GM19438 (cell line): ENCODE measurements around the gene MIDN.

Source experiments
- ATAC-seq: cut with Tn5 transposase; IDR thresholded peaks from one replicate; pipeline ENCODE4 v1.9.1; 2021; ENCODE audit warnings: low read depth; ENCODE audit not compliant: unreplicated experiment

Gene MIDN

DNA sequence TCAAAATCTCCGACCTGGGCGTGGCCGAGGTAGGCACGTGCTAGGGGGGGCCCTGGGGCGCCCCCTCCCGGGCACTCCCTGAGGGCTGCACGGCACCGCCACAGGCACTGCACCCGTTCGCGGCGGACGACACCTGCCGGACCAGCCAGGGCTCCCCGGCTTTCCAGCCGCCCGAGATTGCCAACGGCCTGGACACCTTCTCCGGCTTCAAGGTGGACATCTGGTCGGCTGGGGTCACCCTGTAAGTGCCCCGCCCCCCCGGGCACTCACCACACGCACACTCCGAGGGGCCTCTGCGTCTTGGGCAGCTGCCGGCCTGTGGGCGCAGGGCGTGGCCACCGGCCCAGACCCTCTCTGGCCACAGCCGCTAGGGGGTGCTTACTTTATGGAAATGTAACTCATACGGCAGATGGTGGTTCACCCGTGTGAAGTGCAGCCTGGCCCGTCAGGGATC, 27.9 kb upstream of the MIDN start:
- ATAC-seq: no peak

DNA sequence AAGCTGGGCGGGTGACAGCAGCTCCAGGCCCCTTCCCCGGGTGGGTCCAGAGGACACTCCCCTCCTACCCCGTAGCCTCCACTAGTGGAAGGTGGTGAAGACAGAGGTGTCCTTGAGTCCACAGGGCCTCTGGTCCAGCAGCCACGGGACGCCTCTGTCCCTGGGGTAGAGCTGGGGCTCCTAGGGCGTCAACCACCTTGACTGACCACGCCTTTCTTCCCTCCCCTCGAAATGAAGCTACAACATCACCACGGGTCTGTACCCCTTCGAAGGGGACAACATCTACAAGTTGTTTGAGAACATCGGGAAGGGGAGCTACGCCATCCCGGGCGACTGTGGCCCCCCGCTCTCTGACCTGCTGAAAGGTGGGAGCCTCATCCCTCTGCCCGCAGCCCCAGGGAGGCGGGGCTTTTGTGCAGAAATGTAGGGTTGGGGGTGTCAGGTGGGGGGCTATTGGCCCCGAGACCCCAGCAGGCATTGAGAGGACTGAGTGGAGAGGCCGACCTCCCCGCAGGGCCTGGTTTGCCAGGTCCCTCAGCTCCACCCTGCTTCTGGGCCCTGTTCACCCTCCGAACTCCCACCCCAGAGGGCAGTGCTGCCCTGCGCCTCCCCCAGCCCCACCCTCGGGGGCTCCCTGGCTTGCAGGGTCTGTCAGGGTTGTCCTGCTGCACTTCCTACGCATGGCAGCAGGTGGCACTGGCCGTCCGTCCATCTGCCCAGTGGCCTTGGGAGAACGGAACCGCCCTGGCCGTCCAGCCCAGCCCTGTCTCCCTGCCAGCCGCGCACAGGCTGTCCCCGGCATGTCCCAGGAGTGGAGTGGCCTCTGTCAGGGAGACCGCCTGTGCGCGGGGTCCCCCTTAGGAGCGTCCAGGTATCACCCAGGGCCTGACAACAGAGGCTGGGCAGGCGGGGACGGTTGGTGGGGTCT, 27.1 kb upstream of the MIDN start:
- no peak for ATAC-seq

DNA sequence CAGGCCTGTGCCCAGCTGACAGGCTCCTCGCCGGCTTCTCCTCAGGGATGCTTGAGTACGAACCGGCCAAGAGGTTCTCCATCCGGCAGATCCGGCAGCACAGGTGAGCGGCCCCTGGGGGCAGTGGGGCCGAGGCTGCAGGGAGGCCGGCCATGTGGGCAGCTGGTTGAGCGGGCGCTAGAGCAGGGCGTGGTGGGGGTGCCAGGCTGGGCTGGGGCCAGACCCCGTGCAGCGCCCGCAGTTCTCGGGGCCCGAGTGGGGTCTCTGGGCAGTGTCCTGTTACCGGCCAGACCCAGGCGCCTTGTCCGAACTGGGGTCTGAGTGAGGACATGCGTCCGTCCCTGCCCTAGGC, 26.5 kb upstream of the MIDN start:
- no peak for ATAC-seq

DNA sequence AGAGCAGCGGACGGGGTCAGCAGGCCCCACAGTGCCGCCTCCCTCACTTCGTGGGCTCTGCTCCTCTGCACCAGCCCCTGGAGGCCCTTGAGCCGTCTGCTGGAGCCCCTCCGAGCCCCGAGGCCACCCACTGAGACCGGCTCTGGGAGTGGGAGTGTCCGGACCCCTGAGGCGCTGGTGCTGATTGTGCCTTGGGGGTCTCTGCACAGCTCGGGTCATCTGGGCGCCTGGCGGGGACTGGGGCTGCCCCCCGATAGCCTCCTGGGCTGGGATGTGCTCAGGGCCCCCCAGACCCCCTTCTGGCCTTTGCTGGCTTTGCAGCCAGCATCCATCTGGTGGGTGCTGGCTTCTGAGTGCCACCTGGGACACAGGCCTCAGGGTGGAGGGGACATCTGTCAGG, 26.0 kb upstream of the MIDN start:
- no peak for ATAC-seq

DNA sequence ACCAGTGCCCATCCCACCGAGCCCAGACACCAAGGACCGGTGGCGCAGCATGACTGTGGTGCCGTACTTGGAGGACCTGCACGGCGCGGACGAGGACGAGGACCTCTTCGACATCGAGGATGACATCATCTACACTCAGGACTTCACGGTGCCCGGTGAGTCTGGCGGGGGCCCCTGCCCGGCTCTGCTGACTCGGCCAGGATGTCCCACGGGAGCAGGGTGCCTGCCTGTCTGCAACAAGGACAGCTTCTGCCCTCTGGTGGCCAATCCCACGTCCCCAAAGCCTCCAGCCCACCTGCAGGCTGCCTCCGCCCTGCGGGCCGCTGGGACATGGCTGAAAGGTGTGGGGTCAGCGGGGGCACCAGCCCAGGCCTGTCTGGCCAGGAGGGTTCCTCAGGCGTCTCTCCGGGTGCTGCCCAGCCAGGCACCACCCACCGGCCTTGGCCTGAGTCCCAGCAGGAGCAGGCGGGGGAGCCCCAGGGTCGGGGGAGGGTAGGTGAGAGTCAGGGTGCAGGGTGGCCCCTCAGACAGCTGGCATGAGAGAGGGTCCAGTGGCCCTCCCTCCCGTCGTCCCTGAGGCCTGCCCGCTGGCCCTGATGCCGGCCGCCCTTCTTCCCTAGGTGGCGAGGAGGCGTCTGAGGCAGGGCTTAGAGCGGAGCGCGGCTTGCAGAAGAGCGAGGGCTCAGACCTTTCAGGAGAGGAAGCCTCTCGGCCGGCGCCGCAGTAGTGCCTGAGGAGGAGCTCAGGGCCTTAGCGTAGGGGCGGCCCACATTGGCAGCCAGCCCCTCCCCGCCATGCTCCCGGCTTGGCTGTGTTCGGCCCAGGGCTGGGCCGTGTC, 25.1 kb upstream of the MIDN start:
- ATAC-seq: no peak

DNA sequence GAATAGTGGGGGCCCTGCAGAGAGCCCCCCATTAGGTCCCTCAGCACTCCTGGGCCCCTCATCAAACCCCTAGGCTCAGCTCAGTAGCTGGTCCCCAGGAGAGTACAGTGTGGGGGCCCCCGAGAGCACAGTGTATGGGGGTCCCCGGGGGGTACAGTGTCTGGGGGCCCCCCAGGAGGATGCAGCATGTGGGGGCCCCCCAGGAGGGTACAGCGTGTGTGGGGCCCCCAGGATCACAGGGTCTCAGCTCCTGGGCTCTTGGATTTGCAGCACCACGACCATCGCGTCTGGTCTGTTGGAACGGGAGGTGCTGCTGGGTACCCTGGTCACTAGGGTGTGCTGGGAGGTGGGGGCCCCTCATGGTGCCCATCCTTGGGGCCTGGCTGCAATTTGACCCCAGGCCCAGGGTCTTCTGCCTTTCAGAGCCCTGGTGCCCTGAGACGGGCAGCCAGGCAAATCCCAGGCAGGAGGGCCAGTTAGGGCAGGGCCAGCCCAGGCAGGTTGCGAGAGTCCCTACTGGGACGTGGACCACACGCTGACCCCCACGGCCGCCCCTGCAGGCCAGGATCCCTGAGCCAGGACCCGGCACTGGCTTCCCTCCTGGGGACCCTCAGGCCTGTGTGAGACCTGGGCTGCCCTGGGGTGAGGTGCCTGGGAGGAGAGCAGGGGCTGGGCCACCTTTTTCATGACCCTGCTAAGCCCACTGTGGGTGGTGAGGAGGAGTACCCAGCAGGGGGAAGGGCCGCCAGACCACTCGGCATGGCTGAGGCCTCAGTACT, 24.1 kb upstream of the MIDN start:
- ATAC-seq: no peak

DNA sequence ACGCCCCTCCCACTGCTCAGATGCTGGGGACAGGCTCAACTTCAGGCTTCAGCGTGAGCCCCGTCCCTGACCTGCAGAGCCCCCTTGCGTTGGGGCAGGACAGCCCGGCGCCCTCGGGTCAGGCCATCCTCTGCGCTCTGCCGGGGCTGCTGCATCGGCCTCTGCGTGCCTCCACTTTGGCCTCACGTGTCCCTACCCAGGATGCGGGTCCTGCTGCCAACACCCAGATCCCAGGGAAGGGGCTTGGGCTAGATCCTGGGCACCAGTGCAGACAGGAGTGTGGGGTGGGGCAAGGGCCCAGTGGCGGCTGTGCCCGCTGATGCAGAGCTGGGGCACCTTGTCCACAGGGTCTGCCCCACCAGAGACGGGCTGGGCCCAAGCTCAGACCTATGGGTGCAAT, 23.5 kb upstream of the MIDN start:
- ATAC-seq: no peak

DNA sequence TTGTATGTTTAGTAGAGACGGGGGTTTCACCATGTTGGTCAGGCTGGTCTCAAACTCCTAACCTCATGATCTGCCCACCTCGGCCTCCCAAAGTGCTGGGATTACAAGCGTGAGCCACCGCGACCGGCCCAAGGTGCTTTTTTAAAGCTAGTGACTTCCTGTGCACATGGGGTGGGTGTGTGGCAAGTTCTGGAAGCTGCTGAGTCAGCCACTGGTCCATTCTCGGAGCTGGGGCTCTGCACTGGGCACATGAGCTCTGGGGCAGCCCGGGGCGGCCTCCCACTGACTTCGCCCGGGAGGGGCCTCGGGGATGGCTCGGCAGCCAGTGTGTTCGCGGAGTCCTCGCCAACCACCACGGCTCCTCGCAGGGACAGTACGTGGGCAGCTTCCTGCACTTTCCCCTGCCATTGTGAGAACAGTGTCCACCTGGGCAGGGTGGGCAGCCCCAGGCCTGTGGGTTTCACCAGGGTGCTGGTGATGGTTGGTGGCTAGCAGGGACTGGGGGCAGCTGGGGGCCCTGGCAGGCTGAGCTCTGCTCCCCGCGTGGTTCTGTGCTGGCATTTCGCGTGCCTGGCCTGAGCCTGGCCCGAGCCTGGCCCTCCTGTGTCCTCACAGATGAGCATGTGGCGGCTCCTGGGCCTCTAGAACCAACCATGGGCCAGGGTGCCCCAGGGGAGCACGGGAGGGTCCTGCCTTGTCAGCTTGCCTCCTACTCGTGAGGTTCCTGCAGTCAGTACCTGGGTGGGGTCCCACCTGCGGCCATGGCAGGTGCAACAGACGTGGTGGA, 22.8 kb upstream of the MIDN start:
- ATAC-seq: no peak

DNA sequence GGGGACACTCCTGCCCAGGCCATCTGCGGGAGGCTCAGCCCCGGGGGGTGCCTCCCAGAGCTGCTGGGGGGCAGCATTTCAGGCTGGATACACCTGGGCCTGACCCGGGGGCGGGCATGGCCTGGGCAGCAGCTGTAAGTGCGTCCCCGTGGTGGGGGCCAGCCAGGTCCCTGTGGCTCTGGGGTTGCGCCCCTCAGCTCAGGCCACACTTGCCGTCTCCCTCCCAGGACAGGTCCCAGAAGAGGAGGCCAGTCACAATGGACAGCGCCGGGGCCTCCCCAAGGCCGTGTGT, 22.2 kb upstream of the MIDN start:
- no peak for ATAC-seq

DNA sequence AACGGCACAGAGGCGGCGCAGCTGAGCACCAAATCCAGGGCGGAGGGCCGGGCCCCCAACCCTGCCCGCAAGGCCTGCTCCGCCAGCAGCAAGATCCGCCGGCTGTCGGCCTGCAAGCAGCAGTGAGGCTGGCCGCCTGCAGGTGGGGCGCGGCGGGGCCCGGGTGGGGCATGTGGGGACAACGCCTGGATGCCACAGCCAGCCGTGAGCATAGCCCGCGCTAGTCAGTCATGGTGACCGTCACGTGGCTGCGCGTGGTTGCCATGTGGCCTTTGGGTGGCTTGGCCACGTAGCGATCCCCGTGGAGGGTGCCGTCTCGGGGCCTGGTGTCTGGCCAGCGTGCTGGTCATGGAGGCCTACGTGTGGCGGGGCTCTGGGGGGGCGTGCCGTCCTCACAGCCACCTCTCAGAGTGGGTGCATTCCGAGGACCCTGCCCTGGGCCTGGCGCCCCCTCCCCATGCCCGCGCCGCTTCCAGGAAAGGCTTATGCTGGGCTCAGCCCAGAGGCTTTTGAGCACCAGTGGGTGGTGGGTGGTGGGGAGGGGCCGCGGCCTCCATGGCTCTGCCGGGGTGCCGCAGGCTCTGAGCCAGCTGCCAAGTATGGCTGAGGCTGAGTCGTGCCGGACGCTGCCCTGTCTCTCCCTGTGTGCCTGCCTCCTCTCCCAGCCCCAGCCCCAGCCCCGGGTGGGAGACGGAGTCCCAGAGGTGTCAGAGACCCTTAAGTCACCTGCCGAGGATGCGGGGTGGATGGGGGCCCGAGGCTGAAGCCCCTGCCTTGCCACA, 21.7 kb upstream of the MIDN start:
- ATAC-seq: no peak

DNA sequence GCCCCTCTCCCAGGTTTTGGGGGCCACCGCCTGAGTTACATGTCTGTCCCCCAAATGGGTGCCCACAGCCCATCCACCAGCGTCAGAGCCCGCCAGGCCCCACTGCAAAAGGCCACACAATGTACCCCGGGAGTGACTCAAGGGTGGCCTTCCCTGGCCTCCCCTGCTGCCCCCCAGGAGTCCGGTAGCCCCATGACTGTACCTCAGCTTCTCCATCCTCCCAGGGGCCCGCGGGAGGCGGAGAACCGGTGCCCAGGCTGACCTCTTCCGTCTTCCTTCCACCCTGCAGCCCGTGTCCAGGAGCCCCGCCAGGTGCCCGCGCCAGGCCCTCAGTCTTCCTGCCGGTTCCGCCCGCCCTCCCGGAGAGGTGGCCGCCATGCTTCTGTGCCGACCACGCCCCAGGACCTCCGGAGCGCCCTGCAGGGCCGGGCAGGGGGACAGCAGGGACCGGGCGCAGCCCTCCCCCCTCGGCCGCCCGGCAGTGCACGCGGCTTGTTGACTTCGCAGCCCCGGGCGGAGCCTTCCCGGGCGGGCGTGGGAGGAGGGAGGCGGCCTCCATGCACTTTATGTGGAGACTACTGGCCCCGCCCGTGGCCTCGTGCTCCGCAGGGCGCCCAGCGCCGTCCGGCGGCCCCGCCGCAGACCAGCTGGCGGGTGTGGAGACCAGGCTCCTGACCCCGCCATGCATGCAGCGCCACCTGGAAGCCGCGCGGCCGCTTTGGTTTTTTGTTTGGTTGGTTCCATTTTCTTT, 20.9 kb upstream of the MIDN start:
- no peak for ATAC-seq

DNA sequence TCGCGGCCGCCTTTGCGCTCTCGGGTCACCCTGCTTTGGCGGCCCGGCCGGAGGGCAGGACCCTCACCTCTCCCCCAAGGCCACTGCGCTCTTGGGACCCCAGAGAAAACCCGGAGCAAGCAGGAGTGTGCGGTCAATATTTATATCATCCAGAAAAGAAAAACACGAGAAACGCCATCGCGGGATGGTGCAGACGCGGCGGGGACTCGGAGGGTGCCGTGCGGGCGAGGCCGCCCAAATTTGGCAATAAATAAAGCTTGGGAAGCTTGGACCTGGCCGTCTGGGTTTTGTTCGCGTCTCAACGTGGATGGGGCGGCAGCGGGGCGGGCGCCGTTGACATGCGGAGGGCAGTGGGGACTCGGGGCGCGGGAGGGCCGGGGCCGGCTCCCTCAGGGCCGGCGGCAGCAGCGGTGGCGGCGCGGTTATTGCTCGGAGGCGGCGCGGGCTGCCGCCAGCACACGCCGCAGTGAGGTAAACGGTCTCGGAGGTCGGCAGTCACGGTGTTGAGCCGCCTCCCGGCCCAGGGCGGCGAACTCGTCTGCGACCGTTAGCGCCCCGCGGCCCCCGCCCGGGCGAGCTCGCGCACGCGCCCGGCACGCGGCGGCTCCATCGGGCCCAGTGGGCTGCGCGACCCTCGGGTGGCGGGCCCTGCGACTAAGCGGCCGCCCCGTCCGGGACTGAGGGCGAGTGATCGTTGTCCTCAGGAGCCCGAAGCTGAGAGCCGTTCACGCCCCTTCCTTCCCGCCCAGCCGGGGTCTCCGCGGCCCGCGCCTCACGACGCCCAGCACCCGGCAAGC, 20.0 kb upstream of the MIDN start:
- ATAC-seq: no peak

DNA sequence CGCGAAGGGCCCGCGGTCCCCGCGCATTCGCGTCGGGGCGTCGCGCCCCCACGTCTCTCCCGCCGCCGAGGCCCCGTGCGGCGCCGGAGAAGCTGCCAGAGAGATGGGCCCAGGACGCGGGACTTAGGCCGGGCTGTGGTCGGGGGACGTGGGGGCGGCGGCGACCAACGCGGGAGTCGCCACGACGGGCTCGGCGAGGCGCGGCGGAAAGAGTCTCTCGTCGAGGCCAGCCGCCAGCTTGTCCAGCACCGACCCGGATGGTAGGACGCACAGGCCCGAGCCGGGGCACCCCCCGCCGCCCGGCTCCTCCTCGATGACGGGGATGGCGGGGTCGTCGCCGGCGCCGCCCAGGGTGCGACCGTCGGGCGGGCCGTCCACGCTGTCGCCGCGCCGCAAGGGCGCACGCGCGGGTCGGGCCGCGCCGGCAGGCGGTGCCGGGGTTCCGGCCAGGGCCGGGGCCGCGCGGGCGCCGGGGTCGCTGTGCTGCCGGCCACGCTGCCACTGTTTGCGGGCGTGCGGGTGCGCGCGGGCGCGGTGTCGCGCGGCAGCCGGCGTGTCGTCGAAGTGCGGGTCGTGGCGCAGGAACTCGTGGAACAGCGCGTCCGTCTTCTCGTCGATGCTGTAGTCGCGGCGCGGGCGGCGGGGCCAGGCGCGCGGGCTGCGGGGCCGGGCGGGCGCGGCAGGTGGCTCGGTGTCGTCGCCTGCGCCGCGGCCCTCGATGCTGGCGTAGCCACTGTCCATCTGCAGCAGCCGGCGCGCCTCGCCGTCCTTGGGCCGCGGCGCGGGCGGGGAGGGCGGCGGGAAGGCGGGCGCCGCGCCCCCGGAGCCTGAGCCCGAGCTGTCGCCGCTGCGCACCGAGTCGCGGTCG, 19.1 kb upstream of the MIDN start:
- ATAC-seq: no peak

DNA sequence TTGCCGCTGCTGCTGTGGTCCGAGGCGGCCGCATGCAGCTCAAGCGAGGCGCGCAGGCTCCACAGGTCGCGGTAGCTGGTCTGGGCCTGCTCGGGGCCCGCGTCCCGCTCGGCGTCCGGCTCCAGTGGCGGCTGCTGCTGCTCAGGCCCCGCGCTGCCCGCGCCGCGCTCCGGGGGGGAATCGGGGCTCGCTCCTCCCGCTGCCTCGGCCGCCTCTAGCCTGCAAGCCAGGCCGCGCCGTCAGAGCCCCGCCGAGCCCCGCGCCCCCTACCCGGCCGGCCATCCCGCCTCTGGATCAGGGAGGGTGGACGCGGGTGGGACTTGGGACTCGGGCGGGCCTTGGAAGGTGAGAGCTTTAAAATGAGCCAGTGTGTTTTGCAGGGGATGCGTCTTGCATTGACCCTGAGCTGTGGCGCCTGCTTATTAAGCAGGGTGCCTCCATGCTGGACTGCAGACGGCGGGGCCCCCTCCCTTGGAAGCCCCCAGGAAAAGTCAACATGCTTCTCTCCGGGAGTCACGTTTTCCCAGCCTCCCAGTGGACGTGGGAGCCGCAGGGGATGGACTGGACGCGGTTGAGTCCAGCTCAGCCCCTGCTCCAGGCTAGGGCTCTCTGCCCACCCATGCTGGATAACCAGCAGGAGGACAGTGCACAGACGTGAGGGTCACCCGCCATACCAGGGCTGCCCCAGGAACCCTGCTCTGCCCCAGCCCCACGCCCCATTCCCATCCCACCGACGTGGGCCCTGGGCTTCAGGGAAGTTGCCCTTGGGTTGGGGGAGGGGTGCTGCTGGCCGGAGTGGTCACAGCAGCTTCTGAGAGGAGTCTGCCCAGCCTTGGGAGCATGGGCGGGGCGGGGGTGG, 18.2 kb upstream of the MIDN start:
- no peak for ATAC-seq

DNA sequence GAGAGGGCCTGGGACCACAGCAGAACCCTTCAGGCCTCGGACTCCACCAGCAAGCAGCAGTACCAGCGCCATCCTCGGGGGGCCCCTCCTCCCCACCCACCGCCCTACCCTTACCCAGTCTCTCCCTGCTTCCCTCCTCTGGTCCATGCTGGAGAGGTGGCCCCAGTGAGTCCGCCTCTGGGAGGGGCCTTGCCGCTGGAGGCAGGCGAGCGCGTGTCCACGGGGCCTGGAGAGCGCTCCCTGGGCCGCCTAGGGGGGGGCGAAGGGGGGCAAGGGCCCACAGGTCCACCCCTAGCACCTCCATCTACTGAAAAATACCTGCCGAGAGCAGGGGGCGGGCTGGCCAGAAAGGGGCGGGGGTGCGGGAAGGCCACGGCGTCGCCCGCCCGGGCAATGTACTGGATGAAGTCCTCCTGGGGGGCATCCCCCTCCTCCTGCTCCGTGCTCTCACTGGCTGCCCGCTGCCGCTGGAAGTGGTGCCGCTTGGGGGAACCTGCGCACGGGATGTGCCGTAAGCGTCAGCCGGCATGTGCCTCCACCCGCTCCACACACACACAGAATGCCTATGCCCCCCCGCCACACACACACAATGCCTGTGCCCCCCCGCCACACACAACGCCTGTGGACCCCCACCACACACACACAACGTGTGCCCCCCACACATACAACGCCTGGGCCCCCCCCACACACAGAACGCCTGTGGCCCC, 17.4 kb upstream of the MIDN start:
- ATAC-seq: no peak
